ENCODE results near the gene DXO. TPM values are rescaled to one million over a fixed set of nuclear protein-coding genes. Genes with fewer than 3 reads are reported as not detected.

DXO gene
- total and polyA plus RNA-seq, 2 donors (not counting 1 experiment from before 2014, with no cell fraction given): 36.1 to 150 TPM

- H3K4me1 ChIP-seq (ENCODE audit: control insufficient read depth in 2 of 2, insufficient read depth in 2 of 2, low read length in 2 of 2): peaks cover 8 to 12% of the 10 kb centered on the region in 2 donors
- H3K27ac Mint-ChIP-seq: no peak overlapping the region
- H3K9me3 Mint-ChIP-seq (ENCODE audit: insufficient read depth): no peaks in the 10 kb centered on the region
- H3K4me1 Mint-ChIP-seq: peaks cover 17% of the 10 kb centered on the region
- 95% methylated on average over 13 of the region's 19 CpGs for WGBS (ENCODE audit: insufficient coverage)
- H3K4me3 ChIP-seq (ENCODE audit: control extremely low read depth in 1 of 5, extremely low read depth in 1 of 5, insufficient read depth in 1 of 5, low read depth in 2 of 5, low read length in 4 of 5): no peak overlapping the region
- no peak overlapping the region for H3K9ac ChIP-seq (ENCODE audit: low read length)
- no peaks in the 10 kb centered on the region for H3K9me3 ChIP-seq (ENCODE audit: control extremely low read depth in 1 of 3, control insufficient read depth in 2 of 3, insufficient read depth in 1 of 3, low read length in 2 of 3)
- no peak overlapping the region for H3K4me2 ChIP-seq (replicated peaks; ENCODE audit: low read depth, low read length, poor library complexity, severe bottlenecking)
- ChIA-PET CTCF (no interaction called here), POLR2A (interaction anchor here (0.7 kb wide), 1 partner anchor 8 kb away, joined by 3 read pairs; the partner anchor contains the start of gene DXO)
- ATAC-seq (ENCODE audit: low read depth): no peak
- H3K27ac ChIP-seq (ENCODE audit: low read length in 2 of 2): no peak overlapping the region
- H3K36me3 ChIP-seq (replicated peaks in 1 of 2; ENCODE audit: control extremely low read depth in 1 of 2, control insufficient read depth in 1 of 2, extremely low read depth in 1 of 2, insufficient read depth in 2 of 2, low read length in 1 of 2): peaks cover 5 to 76% of the 10 kb centered on the region in 2 experiments
- H3K27me3 Mint-ChIP-seq: no peaks in the 10 kb centered on the region
- no peak overlapping the region for H3K4me3 Mint-ChIP-seq
- H3K27me3 ChIP-seq (replicated peaks in 1 of 4; ENCODE audit: control extremely low read depth in 1 of 4, control insufficient read depth in 3 of 4, insufficient read depth in 4 of 4, low read length in 3 of 4): no peaks in the 10 kb centered on the region
- no peak overlapping the region for H2AFZ ChIP-seq (ENCODE audit: insufficient read depth, low read depth, low read length, poor library complexity, severe bottlenecking)
- H4K20me1 ChIP-seq (ENCODE audit: control insufficient read depth, insufficient read depth, low read length, poor library complexity, severe bottlenecking): no peaks in the 10 kb centered on the region
- H3K79me2 ChIP-seq (ENCODE audit: control insufficient read depth, insufficient read depth, low read length): peaks cover 29% of the 10 kb centered on the region
- intact Hi-C loops (cut with micrococcal nuclease): no loop called here
- DNase-seq: no peak
- TF ChIP-seq CTCF (IDR thresholded peaks at IDR 0.05) (no peak), EZH2 (IDR thresholded peaks at IDR 0.05; ENCODE audit: borderline replicate concordance, insufficient read depth, low read depth, low read length, poor library complexity, severe bottlenecking) (no peak)
Measured at GRCh38 chr6:31963921-31964320, 8.0 kb downstream of the DXO start.

GRCh38 chr6:31961616-31962015, 10.3 kb downstream of the DXO start:
- H3K79me2 ChIP-seq (ENCODE audit: control insufficient read depth, insufficient read depth, low read length): peaks cover 44% of the 10 kb centered on the region
- H4K20me1 ChIP-seq (ENCODE audit: control insufficient read depth, insufficient read depth, low read length, poor library complexity, severe bottlenecking): no peaks in the 10 kb centered on the region
- no peaks in the 10 kb centered on the region for H3K27me3 Mint-ChIP-seq
- H3K4me3 Mint-ChIP-seq: no peak overlapping the region
- peaks cover 30% of the 10 kb centered on the region for H3K4me1 Mint-ChIP-seq
- H3K9ac ChIP-seq (ENCODE audit: low read length): no peak overlapping the region
- no peak overlapping the region for H3K27ac ChIP-seq (ENCODE audit: low read length in 2 of 2)
- DNase-seq (no peak), ATAC-seq (ENCODE audit: low read depth) (no peak)
- POLR2A ChIA-PET: no interaction called here
- peaks cover 3 to 63% of the 10 kb centered on the region in 2 experiments for H3K36me3 ChIP-seq (replicated peaks in 1 of 2; ENCODE audit: control extremely low read depth in 1 of 2, control insufficient read depth in 1 of 2, extremely low read depth in 1 of 2, insufficient read depth in 2 of 2, low read length in 1 of 2)
- CTCF ChIA-PET: no interaction called here
- H3K27me3 ChIP-seq (replicated peaks in 1 of 4; ENCODE audit: control extremely low read depth in 1 of 4, control insufficient read depth in 3 of 4, insufficient read depth in 4 of 4, low read length in 3 of 4): no peaks in the 10 kb centered on the region
- H3K4me2 ChIP-seq (replicated peaks; ENCODE audit: low read depth, low read length, poor library complexity, severe bottlenecking): no peak overlapping the region
- H3K9me3 ChIP-seq (ENCODE audit: control extremely low read depth in 1 of 3, control insufficient read depth in 2 of 3, insufficient read depth in 1 of 3, low read length in 2 of 3): no peaks in the 10 kb centered on the region
- H3K4me3 ChIP-seq (ENCODE audit: control extremely low read depth in 1 of 5, extremely low read depth in 1 of 5, insufficient read depth in 1 of 5, low read depth in 2 of 5, low read length in 4 of 5): no peak overlapping the region
- H3K9me3 Mint-ChIP-seq (ENCODE audit: insufficient read depth): no peaks in the 10 kb centered on the region
- no peak for TF ChIP-seq CTCF (IDR thresholded peaks at IDR 0.05)
- TF ChIP-seq EZH2 (IDR thresholded peaks at IDR 0.05; ENCODE audit: borderline replicate concordance, insufficient read depth, low read depth, low read length, poor library complexity, severe bottlenecking): no peak
- H3K4me1 ChIP-seq (ENCODE audit: control insufficient read depth in 2 of 2, insufficient read depth in 2 of 2, low read length in 2 of 2): peaks cover 16 to 23% of the 10 kb centered on the region in 2 donors
- intact Hi-C loops (cut with micrococcal nuclease): no loop called here
- 99% methylated on average over 10 of the region's 12 CpGs for WGBS (ENCODE audit: insufficient coverage)
- no peak overlapping the region for H3K27ac Mint-ChIP-seq
- H2AFZ ChIP-seq (ENCODE audit: insufficient read depth, low read depth, low read length, poor library complexity, severe bottlenecking): no peak overlapping the region

Measured in B cell (primary cell).